Progenitor cell of endocrine pancreas (in vitro differentiated cells): Measurements from ENCODE around the gene CFAP161. TPM values are rescaled to one million over a fixed set of nuclear protein-coding genes. Genes with fewer than 3 reads are reported as not detected.
A peak's percentile ranks its signal among the peaks of the same experiment; 100 is the strongest.

ENCODE experiments used
- DNase-seq: peaks from one replicate; pipeline ENCODE4 v3.0.0; 2021; ENCODE audit warnings: low spot score; ENCODE audit not compliant: unreplicated experiment
- H3K27ac Mint-ChIP-seq: 2 replicates; pipeline ENCODE4 v1.8.0; 2021; ENCODE audit warnings: mild to moderate bottlenecking, moderate library complexity, mixed read lengths
- H3K27me3 Mint-ChIP-seq: 2 replicates; pipeline ENCODE4 v1.8.0; 2021; ENCODE audit warnings: mixed read lengths
- H3K36me3 Mint-ChIP-seq: 2 replicates; pipeline ENCODE4 v1.8.0; 2022; ENCODE audit warnings: mixed read lengths; ENCODE audit not compliant: insufficient read depth
- H3K4me1 Mint-ChIP-seq: 2 replicates; pipeline ENCODE4 v1.8.0; 2021; ENCODE audit warnings: low read depth, mixed read lengths
- H3K4me3 Mint-ChIP-seq: 2 replicates; pipeline ENCODE4 v1.8.0; 2021; ENCODE audit warnings: low read depth, mild to moderate bottlenecking, moderate library complexity, mixed read lengths
- H3K9me3 Mint-ChIP-seq: 2 replicates; pipeline ENCODE4 v1.8.0; 2021; ENCODE audit warnings: low read depth, mixed read lengths
- total RNA-seq: library from RNA; stranded (reverse); gene quantifications from 2 replicates; pipeline ENCODE4 v1.2.1, GENCODE V29; 2021
- TF ChIP-seq, protein P1 (sequence below): fragments of 200-600 bp; sonication (generic); IDR thresholded peaks from one replicate; pipeline ENCODE4 v1.5.0; 2021; ENCODE audit warnings: antibody characterized with exemption, mild to moderate bottlenecking; ENCODE audit not compliant: unreplicated experiment

The CFAP161 gene
- total RNA-seq, 1 donor from 2014 or later, result not detected

GRCh38 chr15:81107889-81108288 is 26.2 kb upstream of the CFAP161 start:
- Mint-ChIP-seq H3K4me1 (no peaks in the 10 kb centered on the region), H3K27me3 (peaks cover 50% of the 10 kb centered on the region), H3K4me3 (no peak overlapping the region), H3K27ac (no peak overlapping the region), H3K9me3 (no peaks in the 10 kb centered on the region), H3K36me3 (no peaks in the 10 kb centered on the region)
- TF ChIP-seq, protein P1, sequence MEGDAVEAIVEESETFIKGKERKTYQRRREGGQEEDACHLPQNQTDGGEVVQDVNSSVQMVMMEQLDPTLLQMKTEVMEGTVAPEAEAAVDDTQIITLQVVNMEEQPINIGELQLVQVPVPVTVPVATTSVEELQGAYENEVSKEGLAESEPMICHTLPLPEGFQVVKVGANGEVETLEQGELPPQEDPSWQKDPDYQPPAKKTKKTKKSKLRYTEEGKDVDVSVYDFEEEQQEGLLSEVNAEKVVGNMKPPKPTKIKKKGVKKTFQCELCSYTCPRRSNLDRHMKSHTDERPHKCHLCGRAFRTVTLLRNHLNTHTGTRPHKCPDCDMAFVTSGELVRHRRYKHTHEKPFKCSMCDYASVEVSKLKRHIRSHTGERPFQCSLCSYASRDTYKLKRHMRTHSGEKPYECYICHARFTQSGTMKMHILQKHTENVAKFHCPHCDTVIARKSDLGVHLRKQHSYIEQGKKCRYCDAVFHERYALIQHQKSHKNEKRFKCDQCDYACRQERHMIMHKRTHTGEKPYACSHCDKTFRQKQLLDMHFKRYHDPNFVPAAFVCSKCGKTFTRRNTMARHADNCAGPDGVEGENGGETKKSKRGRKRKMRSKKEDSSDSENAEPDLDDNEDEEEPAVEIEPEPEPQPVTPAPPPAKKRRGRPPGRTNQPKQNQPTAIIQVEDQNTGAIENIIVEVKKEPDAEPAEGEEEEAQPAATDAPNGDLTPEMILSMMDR, result no peak
- DNase-seq, result no peak

DNA sequence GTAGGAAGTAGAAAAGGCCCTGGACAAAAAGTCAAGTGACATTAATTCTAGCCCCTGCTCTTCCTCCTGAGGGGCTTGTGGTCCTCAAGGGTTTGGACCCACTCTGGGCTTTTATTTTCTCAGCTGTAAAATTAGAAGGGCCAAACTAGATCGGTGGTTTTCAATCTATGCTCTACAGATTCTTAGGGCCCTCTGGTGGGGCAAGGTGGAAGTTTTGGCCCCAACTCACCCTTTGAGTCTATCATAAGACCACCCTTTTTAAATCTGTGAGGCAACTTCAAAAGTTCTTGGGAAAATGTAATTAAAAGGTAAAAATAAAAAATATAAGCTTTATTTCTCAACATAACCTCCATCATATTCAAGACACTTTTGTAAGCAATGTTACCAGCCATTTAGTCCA is 25.6 kb upstream of the CFAP161 start:
- Mint-ChIP-seq H3K27ac (no peak overlapping the region), H3K27me3 (peaks cover 49% of the 10 kb centered on the region), H3K4me1 (peaks cover 5% of the 10 kb centered on the region), H3K9me3 (no peaks in the 10 kb centered on the region), H3K36me3 (no peaks in the 10 kb centered on the region), H3K4me3 (no peak overlapping the region)
- no peak for DNase-seq
- TF ChIP-seq, protein P1, result peak; percentile 58

GRCh38 chr15:81111018-81111417 is 23.1 kb upstream of the CFAP161 start:
- H3K36me3 Mint-ChIP-seq, result no peaks in the 10 kb centered on the region
- no peaks in the 10 kb centered on the region for H3K9me3 Mint-ChIP-seq
- H3K4me3 Mint-ChIP-seq, result no peak overlapping the region
- H3K27me3 Mint-ChIP-seq, result peaks cover 40% of the 10 kb centered on the region
- TF ChIP-seq, protein P1, result no peak
- peaks cover 8% of the 10 kb centered on the region for H3K4me1 Mint-ChIP-seq
- DNase-seq, result no peak
- no peak overlapping the region for H3K27ac Mint-ChIP-seq

DNA sequence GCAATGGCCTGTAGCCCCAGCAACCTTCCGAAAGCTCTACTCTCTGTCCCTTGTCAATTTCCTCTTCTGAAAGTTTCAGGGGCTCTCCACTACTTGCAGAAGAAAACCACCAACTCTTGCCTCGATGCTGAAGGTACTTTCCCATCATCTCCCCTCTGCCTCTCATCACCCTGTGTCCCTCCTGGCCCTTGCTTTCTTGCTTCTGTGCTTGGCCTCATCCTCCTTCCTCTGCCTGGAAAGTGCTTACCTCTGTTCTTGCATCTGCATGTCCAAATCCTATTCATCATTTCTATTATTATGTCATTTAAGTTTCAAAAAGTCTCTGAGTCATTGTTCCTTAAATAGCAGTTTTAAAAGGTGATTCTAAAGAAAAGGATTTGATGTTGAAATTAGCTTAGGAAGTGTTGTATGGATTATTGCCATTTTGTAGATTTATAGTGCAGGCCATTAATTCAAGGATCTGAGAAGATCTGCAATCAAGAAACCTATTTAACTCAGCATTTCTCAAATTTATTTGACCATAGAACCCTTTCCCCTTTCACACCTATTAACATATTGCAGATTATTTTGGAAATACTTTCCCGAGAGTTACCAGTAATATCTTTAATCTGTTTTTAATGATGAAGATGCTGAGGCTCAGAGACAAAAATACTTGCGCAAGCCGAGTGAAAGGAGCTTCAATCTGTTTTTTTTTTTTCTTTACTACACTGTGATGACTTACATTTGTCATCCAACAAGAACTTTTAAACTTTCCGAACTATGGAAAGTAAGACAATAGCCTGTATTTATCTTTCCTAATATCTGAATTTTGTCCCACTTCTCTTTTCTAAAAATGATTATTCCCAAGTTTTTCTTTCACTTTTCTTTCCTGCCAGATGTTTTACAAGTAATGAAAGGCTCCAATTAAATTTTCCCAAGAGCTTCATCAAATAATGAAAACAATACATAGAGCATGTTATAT is 22.3 kb upstream of the CFAP161 start:
- peaks cover 8% of the 10 kb centered on the region for H3K4me1 Mint-ChIP-seq
- no peaks in the 10 kb centered on the region for H3K36me3 Mint-ChIP-seq
- peaks cover 39% of the 10 kb centered on the region for H3K27me3 Mint-ChIP-seq
- no peaks in the 10 kb centered on the region for H3K9me3 Mint-ChIP-seq
- no peak overlapping the region for H3K27ac Mint-ChIP-seq
- no peak for DNase-seq
- TF ChIP-seq, protein P1, result no peak
- H3K4me3 Mint-ChIP-seq, result no peak overlapping the region

DNA sequence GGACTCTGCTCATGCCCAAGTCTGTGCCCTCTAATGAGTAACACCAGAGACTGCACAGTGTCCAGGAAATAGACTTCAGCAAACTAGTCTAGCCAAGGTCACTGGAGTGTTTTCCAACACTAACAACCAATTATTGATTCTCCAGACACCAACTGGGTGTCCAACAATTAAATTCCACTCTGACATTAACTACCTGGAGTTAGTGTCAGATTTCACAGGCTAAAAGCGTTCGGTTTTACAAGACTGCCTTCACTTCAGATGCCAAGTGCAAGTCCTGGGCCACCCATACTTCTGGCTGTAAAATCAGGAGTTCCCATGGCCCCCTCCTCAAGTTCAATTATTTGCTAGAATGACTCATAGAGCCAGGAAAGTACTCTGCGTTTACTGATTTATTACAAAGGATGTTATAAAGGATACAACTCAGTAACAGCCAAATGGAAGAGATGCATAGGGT is 20.8 kb upstream of the CFAP161 start:
- Mint-ChIP-seq H3K4me3 (no peak overlapping the region), H3K36me3 (no peaks in the 10 kb centered on the region), H3K27ac (no peak overlapping the region), H3K9me3 (no peaks in the 10 kb centered on the region), H3K4me1 (peaks cover 8% of the 10 kb centered on the region), H3K27me3 (peaks cover 52% of the 10 kb centered on the region)
- DNase-seq, result no peak
- TF ChIP-seq, protein P1, result no peak
